Activated CD4-positive, alpha-beta T cell treated with anti-CD3 and anti-CD28 coated beads, Interleukin-2, Interleukin-6, amounts not matched to agents 100 ng/mL and 50 ng/mL, durations not matched to agents 16 hours and 8 hours (primary cell): ENCODE measurements around the gene UGT2B10.
"Not testable (repeated sequence)": the region's sequence is repeated elsewhere in the genome, so short reads cannot be mapped to it uniquely, and the experiment has no call there.

Experiments used
- DNase-seq: peaks from one replicate; pipeline ENCODE4 v3.0.0-alpha.2; 2020

Gene UGT2B10

DNA sequence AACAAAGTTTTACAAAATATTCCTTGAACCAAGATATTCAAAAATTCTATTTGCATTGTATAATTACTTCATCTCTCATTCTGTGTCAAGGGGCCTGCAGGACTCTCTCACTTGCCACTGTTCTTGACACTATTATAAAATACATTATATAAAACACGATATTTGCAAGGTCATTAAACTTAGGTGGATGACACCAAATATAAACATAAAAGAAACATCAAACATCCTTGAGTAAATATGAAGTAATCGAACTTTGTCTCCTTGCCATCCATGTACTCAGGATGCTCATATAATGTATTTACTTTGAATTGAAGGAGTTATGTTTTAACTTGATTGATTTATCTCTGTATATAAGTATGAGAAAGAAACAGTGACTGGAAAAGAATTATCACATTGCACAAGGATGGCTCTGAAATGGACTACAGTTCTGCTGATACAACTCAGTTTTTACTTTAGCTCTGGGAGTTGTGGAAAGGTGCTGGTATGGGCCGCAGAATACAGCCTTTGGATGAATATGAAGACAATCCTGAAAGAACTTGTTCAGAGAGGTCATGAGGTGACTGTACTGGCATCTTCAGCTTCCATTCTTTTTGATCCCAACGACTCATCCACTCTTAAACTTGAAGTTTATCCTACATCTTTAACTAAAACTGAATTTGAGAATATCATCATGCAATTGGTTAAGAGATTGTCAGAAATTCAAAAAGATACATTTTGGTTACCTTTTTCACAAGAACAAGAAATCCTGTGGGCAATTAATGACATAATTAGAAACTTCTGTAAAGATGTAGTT, at the start of gene UGT2B10:
UGT2B10 (plus strand) TSS at position 378 of the 793 bp plus-strand sequence; CDS start at position 404, 26 bp downstream.
- DNase-seq: not testable (repeated sequence)

DNA sequence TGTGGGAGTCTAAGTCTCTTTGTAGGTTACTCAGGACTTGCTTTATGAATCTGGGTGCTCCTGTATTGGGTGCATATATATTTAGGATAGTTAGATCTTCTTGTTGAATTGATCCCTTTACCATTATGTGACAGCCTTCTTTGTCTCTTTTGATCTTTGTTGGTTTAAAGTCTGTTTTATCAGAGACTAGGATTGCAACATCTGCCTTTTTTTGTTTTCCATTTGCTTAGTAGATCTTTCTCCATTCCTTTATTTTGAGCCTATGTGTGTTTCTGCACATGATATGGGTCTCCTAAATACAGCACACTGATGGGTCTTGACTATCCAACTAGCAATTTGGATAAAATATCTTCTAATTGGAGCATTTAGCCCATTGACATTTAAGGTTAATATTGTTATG, 44.0 kb upstream of the UGT2B10 start:
- not testable (repeated sequence) for DNase-seq

DNA sequence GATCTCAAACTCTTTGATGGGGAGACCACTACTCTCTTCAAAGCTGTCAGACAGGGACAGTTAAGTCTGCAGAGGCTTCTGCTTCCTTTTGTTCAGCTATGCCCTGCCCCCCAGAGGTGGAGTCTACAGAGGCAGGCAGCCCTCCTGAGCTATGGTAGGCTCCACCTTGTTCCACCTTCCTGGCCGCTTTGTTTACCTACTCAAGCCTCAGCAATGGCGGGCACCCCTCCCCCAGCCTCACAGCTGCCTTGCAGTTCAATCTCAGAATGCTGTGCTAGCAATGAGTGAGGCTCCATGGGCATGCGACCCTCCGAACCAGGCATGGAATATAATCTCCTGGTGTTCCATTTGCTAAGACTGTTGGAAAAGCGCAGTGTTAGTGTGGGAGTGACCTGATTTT, 42.1 kb upstream of the UGT2B10 start:
- no peak for DNase-seq

DNA sequence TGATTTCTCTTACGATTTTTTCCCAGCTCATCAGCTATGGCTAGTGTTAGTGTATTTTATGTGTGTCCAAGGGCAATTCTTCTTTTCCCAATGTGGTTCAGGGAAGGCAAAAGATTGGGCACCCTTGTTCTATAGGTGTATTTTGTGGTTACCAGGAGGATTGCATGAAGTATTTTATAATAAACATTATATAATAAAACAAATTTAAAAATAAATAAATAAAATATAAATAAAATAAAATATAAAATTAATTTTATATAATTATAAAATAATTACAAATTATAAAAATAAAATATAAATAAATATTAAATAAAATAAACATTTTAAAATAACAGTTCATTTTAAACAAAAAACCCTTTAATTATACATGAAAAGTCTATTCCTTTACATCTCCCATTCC, 35.6 kb upstream of the UGT2B10 start:
- no peak for DNase-seq

DNA sequence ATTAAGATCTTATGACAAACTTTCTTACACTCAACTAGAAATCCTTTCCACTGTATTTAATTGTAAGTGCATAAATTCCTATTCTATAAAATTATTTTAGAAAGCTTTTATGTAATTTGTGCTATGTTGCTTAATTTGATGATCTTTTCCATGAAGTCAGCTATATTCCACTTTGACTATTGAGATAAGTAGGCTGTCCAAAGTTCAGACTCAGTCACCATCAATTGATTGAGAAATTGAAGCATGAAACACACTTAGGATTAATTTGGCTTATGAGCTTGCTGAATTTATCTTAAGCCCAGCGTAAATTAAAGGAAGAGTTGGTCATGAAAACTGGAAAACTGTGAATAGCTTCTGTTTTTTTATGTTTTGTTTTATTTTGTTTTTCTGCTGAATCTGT, 18.7 kb upstream of the UGT2B10 start:
- no peak for DNase-seq

DNA sequence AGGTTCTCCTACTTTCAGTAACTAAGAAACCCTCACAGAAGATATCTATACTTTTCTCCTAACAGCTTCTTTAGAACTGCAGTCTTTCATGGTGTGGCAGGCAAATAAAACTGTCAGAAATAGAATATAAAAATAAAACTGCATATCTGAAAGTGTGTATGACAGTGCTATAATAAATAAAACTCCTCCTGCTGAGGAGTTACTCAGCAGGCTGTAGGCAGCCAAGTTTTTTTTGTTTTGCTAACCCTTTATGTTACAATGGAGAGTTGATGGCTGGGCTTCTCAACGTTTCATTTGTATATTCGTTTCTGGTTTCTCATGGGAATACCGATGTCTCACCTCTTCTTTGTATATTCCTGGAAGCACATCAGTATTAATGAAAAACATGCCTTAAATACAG, 18.2 kb upstream of the UGT2B10 start:
- no peak for DNase-seq

DNA sequence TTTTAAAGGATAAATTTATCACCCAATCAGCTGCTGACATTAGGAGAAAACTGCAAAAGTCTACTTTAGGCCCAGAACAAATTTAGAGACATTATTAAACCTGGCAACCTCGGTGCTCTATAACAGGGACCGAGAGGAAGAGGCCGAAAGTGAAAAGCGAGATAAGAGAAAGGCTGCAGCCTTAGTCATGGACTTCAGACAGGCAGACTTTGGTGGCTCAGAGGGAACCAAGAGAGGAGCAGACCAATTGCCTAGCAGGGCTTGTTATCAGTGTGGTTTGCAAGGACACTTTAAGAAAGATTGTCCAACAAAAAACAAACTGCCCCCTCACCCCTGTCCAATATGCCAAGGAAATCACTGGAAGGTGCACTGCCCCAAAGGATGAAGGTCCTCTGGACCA, 12.8 kb upstream of the UGT2B10 start:
- no peak for DNase-seq

DNA sequence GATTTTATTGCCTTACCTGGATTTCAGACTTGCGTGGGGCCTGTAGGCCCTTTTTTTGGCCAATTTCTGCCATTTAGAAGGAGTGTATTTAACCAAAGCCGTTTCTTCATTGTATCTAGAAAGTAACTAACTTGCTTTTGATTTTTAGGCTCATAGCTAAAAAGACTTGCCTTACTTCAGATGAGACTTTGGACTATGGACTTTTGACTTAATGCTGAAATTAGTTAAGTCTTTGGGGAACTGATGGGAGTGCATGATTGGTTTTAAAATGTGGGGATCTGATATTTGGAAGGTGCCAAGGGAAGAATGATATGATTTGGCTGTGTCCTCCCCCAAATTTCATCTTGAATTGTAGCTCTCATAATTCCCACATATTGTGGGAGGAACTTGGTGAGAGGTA, 7.7 kb upstream of the UGT2B10 start:
- no peak for DNase-seq

DNA sequence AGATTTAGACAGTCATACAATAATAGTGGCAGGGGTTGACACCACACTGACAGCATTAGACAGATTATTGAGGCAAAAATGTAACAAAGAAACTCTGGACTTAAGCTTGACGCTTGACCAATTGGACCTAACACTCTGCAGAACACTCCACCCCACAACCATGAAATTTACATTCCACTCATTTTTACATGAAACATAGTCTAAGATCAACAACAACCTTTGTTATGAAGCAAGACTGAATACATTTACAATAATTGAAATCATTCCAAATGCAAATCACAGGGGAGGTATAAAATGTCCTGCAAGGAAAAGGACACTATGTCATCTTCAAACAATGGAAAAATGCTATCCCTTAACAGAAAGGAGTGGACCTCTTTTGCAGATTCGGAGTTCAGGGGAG, 4.9 kb upstream of the UGT2B10 start:
- DNase-seq: no peak

DNA sequence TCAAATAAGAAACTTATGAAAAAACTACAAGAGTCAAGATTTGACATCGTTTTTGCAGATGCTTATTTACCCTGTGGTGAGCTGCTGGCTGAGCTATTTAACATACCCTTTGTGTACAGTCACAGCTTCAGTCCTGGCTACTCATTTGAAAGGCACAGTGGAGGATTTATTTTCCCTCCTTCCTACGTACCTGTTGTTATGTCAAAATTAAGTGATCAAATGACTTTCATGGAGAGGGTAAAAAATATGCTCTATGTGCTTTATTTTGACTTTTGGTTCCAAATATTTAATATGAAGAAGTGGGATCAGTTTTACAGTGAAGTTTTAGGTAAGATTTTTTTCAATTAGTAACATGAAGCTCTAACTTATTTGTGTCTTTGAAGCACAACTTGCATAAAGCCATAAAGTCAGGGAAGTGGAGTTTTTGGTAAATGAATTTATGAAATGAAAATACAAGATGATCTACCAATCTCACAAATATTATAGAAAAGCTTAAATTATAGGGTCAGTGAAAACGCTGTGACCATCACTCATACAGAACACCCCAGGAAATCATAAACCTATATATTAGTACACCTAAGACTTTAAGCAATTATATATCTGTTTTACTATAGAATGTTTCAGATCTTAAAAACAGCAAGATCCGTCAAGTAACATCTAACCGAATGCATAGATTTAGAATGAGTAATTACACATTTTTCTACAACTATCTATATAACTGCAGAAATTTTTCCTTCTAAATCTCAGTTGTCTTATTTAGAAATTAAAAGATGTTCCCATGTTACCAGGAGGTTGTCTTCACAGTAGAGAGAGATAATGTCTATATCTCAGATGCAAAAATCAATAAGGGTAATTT, 844 bp downstream of the UGT2B10 start:
- not testable (repeated sequence) for DNase-seq

DNA sequence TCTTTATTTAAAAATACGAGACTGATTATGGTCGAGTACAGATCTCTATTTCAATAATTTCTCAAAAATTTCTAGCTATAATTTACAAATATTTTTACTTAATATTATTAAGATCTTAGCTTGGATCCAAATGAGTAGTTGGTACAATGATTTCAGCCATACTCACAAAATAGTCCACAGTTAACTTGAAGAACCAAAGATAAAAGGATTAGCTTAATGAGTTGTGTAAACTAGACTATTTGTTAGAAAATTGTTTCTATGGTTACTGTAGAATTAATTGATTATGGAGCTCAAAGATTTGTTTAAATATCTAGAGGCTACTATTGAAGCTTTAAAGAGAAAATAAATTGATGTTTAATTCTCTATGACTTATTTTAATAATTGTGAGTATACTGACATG, 1.6 kb downstream of the UGT2B10 start:
- no peak for DNase-seq

DNA sequence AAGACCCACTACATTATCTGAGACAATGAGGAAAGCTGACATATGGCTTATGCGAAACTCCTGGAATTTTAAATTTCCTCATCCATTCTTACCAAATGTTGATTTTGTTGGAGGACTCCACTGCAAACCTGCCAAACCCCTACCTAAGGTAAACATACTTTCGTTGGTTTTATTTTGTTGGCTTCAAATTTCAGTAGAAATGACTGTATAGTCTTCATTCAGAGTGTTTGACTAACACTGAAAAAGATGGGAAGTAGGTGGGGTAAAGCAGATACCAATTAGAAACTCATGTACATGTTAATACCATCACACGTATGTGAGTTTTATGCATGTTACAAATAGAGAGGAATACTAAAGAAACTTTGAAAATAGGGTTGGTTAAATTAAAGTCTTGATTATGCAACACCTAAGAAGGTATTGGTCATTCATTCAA, 2.3 kb downstream of the UGT2B10 start:
- not testable (repeated sequence) for DNase-seq

DNA sequence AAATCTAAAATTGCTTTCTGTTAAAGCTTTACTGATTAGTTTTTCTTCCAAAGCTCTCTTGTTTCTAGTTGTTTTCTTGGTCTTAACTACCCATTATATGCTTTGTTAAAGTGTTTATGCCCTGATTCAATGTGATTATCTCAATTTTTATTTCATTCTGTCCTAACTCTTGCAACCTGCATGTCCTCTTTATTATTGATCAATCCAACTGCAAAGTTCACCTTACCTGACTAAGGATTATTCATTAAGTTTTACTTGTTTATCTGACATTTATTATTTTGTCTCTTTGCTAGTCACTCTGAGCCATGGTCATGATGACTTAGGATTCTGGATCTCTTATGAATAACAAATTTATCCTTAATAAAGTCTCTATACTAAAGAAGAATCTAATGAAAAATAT, 15.8 kb downstream of the UGT2B10 start:
- no peak for DNase-seq

DNA sequence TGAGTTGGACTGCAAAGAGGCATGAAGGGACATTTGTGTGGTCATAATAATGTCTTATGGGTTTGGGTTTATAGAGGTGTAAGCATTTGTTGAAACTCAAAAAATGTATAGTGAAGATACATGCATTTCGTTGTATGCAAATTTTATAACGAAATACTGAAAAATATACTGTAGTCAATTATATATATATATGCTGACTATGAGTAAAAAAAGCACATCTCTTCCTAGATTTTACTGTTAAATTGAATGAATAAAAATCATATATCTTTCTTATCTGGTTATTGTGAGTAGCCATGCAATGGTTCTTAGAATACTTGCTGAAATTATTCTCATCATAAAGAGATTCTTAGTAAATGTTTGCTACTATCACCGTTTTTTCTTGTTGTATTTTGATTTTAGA, 34.5 kb downstream of the UGT2B10 start:
- no peak for DNase-seq

DNA sequence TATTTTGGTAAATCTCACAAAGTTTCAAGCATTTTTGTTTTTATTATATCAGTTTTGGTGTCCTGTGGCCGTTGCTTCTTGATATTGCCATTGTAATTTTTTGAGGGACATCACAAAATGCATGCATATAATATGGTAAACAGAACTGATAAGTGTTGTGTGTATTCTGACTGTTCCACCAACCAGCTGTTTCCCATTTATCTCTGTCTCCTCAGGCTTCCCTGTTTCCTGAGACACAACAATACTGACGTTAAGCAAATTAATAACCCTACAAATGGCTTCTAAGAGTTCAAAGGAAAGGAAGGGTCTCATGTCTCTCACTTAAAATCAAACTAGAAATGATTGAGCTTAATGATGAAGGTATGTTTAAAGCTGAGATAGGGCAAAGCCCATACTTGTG, 40.0 kb downstream of the UGT2B10 start:
- no peak for DNase-seq

DNA sequence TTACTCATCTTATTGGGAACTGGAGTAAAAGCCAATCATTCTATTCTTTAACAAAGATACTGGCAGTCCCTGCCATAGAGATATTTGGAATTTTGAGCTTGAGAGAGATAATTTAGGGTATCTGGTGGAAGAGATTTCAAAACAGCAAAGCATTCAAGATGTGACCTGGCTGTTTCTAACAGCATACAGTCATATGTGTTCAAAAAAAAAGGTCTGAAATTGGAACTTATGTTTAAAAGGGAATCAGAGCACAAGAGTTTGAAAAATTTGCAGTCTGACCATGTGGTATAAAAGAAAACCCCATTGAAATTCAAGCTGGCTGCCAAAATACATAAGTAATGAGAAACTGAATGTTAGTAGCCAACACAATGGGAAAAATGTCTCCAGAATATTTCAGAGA, 42.2 kb downstream of the UGT2B10 start:
- no peak for DNase-seq

DNA sequence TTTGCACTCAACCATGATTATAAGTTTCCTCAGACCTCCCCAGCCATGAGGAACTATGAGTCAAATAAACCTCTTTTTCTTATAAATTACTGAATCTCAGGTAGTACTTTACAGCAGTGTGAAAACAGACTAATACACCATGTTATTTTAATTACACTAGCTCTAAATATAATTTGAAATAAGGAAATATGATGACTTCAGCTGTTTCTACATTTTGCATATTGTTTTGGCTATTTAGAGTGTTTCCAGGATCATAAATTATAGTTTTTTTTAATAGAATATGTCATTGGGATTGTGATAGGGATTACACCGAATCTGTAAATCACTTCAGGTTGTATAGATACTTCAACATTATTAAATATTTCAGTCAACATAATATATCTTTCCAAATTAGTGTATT, 43.9 kb downstream of the UGT2B10 start:
- no peak for DNase-seq

DNA sequence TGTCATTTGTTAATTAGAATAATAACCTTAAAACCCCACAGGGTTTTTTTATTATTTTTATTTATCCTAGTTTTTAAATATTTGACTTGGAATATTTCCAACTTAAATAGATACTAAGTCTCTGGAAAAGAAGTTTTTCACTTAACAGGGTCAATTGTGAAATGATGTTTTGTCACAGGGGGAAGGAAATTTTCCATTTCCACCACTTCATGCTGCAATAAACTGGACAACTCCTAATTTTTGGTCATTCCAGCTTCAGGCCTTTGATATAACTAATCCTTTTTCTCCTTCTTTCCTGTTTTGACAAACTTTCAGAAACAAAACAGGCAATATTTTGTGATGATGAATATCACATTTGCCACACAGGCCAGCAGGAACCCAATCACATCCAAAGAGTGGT, 45.3 kb downstream of the UGT2B10 start:
- DNase-seq: no peak

DNA sequence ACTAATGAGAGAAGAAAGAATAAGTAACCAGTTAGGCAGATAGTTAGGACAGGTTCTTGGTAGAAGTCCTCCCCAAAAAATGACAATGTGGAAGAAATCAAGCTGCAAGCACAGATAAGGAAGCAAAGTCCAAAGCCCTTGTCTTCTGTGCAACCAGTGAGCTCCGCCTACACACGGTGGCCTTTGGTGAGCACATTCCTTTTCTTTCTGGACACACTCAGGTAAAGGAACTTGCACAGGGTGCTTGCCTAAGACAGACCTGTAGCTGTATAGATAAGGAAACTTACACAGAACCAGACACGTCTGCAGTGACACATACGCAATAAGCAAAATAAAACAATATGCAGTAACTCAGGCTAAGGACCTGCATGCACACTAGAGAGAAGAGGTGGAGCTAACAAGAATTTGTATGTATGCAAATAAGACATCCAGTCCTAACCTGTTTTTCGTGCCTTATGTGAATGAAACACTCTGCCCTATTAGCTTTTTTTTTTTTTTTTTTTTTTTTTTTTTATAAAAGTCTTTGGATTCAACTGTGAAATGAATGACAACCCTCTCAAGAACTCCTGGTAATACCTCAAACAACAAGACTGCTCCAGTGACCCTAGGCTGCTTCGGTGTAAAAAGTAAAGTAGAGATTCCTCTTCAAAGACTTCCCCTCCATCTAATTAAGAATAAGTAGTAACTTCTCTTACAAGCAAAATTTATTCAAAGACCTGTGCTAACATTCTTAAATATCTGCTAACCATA, 48.8 kb downstream of the UGT2B10 start:
- DNase-seq: no peak

DNA sequence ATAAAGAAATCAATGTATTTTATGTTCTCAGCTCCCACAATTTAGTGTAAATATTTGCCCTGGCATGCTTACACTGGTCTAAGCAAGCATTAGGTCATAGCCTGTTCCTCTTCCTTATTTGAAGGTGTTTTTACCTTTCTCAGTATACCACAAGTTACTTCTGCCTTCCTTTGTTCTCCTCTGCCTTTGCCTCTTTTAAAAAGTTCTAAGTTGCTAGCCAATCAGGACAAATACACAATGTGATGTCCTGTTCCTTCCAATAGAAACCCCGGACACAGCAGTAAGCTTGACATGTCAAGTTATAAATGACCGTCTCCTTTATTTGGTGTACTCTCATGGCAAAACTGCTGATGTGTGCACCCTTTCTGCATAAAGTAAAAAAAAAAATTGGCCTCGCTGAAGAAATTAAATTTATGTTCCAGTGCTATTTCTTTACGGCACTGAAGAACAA, 49.4 kb downstream of the UGT2B10 start:
- no peak for DNase-seq

DNA sequence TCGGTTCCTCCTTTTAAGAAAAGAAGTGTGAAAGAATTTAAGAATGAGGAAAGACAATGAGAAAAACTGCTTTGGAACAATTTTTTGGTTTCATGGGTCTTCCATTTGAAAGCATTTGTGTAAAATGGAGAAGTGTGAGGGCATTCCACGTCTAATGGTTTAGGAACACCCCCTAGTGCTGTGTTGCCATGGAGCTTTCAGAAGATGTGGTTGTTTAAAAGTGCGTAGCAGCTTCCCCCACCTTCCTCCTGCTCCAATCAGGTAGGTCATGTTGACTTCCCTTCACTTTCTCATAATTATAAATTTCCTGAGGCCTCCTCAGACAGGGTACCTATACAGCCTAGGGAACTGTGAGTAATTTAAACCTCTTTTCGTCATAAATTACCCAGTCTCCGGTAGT, 50.0 kb downstream of the UGT2B10 start:
- DNase-seq: no peak

DNA sequence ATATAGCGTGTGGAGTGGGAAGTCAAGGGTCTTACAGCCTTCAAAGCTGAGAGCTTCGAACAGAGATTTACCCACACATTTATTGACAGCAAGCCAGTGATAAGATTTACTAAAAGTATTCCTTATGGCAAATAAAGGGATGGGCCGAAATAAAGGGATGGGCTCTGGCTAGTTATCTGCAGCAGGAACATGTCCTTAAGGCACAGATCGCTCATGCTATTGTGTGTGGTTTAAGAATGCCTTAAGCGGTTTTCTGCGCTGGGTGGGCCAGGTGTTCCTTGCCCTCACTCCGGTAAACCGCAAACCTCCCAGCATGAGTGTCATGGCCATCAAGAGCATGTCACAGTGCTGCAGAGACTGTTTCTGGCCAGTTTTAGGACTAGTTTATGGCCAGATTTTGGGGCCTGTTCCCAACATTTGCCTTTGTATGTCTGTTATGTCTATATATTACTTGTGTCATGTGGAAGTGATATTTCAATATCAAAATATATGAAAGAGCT, 53.5 kb downstream of the UGT2B10 start:
- no peak for DNase-seq
